ENCODE measurements around the gene SLC17A2. TPM values are rescaled to one million over a fixed set of nuclear protein-coding genes. Genes with fewer than 3 reads are reported as not detected.

SLC17A2 gene
- total RNA-seq, 6 experiments from 2014 or later: 23.3 to 40.7 (median 33.4) TPM

DNA sequence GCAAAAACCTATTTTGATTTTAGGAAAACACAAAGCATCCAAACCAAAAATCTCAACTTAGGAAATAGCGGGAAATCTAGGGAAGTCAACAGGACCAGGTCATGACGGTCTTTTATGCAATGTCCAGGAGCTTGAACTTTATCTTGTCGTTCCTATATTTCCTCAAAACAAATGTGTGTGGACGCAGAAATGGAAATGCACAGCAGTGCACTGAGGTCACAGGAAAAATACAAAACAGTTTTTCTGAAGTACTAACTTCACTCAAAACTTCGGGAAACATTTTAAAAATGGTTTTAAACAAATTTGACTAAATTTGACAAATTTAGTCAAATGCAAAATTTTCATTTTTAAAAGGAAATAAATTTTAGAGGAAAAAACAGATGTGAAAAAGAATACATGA, 5.5 kb upstream of the SLC17A2 start:
- Histone ChIP-seq H3K4me3 (no peak overlapping the region), H3K36me3 (no peaks in the 10 kb centered on the region), H3K4me1 (peaks cover 0 to 13% (median 3%) of the 10 kb centered on the region in 4 donors), H3K9me3 (no peaks in the 10 kb centered on the region), H3K27me3 (no peaks in the 10 kb centered on the region), H3K27ac (no peak overlapping the region)
- DNase-seq (no peak), ATAC-seq (no peak)
- WGBS (ENCODE audit: insufficient coverage, low coverage, low lambda C conversion rate, missing lambda C conversion rate): 78% methylated on average over 5 of the region's 5 CpGs
- TF ChIP-seq POLR2A (IDR thresholded peaks at IDR 0.05) (no peak), CTCF (IDR thresholded peaks at IDR 0.05) (no peak)
- intact Hi-C loops (cut with DNase I): no loop called here

- no peak for DNase-seq
- Histone ChIP-seq H3K9me3 (no peaks in the 10 kb centered on the region), H3K4me1 (peaks cover 0 to 13% (median 3%) of the 10 kb centered on the region in 4 donors), H3K4me3 (no peak overlapping the region), H3K27ac (no peak overlapping the region), H3K27me3 (no peaks in the 10 kb centered on the region), H3K36me3 (no peaks in the 10 kb centered on the region)
- intact Hi-C loops (cut with DNase I): no loop called here
- TF ChIP-seq POLR2A (IDR thresholded peaks at IDR 0.05) (no peak), CTCF (IDR thresholded peaks at IDR 0.05) (no peak)
- WGBS (ENCODE audit: insufficient coverage, low coverage, low lambda C conversion rate, missing lambda C conversion rate): 53% methylated on average over 3 of the region's 3 CpGs
- ATAC-seq: no peak
These were observed 4.3 kb upstream of the SLC17A2 start for GRCh38 chr6:25934735-25935313.

GRCh38 chr6:25934156-25934555, 3.7 kb upstream of the SLC17A2 start:
- no peak overlapping the region for H3K27ac ChIP-seq
- H3K36me3 ChIP-seq: no peaks in the 10 kb centered on the region
- no peaks in the 10 kb centered on the region for H3K9me3 ChIP-seq
- no peak overlapping the region for H3K4me3 ChIP-seq
- intact Hi-C loops (cut with DNase I): no loop called here
- DNase-seq (no peak), ATAC-seq (no peak)
- no peaks in the 10 kb centered on the region for H3K27me3 ChIP-seq
- H3K4me1 ChIP-seq: peaks cover 0 to 13% (median 3%) of the 10 kb centered on the region in 4 donors
- TF ChIP-seq CTCF (IDR thresholded peaks at IDR 0.05): no peak
- no peak for TF ChIP-seq POLR2A (IDR thresholded peaks at IDR 0.05)
- 58% methylated on average over 2 of the region's 2 CpGs for WGBS (ENCODE audit: insufficient coverage, low coverage, low lambda C conversion rate, missing lambda C conversion rate)

- peak in 2 of 4 donors; percentile 1 to 10 for ATAC-seq
- TF ChIP-seq CTCF (IDR thresholded peaks at IDR 0.05) (peak in 1 of 4 donors; percentile 7), POLR2A (IDR thresholded peaks at IDR 0.05) (no peak)
- H3K27ac ChIP-seq: peak overlapping the region; percentile 89 to 91 (median 91)
These were observed 869 bp upstream of the SLC17A2 start for GRCh38 chr6:25931411-25931709.

More at GRCh38 chr6:25931411-25931709, 869 bp upstream of the SLC17A2 start:
- peaks cover 0 to 28% (median 3%) of the 10 kb centered on the region in 4 donors for H3K4me1 ChIP-seq
- no peak overlapping the region for H3K4me3 ChIP-seq
- DNase-seq: no peak
- 6% methylated on average over 1 of the region's 1 CpG for WGBS (ENCODE audit: insufficient coverage, low coverage, low lambda C conversion rate, missing lambda C conversion rate)
- no peaks in the 10 kb centered on the region for H3K36me3 ChIP-seq
- no peaks in the 10 kb centered on the region for H3K9me3 ChIP-seq
- intact Hi-C loops (cut with DNase I): no loop called here
- H3K27me3 ChIP-seq: no peaks in the 10 kb centered on the region
